Neural progenitor cell (in vitro differentiated cells): ENCODE results near the gene OAF.

Source experiments
- EZH2phosphoT487 ChIP-seq: fragments of 200-600 bp; sonication (generic); IDR thresholded peaks from 2 replicates; pipeline ENCODE4 v1.6.1; 2017; ENCODE audit warnings: antibody characterized with exemption
- TF ChIP-seq, protein P1 (sequence below): fragments of 200-600 bp; sonication (generic); IDR thresholded peaks from 2 replicates; pipeline ENCODE4 v1.5.1; 2017; ENCODE audit warnings: antibody characterized with exemption, mild to moderate bottlenecking

DNA sequence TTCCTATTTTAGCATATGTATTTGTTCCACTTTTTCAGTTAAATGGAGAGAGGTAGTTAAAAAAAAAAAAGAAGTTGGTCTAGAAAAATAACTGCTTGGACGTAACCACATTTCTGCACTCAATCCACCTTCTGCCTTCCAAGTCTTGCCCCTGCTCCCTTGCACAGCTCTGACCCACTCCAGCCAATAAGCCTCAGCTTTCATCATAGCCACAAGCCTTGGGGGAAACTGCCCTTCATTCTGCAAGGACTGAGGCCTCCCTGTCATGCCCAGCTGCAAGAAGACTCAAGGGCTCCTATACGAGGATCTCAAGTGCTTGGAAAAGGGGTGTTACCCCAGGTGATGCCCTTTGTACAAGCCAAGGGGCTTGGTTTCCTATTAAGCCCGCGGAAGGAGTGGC is 36.0 kb upstream of the OAF start:
- TF ChIP-seq, protein P1, sequence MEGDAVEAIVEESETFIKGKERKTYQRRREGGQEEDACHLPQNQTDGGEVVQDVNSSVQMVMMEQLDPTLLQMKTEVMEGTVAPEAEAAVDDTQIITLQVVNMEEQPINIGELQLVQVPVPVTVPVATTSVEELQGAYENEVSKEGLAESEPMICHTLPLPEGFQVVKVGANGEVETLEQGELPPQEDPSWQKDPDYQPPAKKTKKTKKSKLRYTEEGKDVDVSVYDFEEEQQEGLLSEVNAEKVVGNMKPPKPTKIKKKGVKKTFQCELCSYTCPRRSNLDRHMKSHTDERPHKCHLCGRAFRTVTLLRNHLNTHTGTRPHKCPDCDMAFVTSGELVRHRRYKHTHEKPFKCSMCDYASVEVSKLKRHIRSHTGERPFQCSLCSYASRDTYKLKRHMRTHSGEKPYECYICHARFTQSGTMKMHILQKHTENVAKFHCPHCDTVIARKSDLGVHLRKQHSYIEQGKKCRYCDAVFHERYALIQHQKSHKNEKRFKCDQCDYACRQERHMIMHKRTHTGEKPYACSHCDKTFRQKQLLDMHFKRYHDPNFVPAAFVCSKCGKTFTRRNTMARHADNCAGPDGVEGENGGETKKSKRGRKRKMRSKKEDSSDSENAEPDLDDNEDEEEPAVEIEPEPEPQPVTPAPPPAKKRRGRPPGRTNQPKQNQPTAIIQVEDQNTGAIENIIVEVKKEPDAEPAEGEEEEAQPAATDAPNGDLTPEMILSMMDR, result no peak
- no peak for TF ChIP-seq EZH2phosphoT487
